Esophagus squamous epithelium (tissue), 5 donors: ENCODE measurements around the gene PTPRT. TPM values are rescaled to one million over a fixed set of nuclear protein-coding genes. Genes with fewer than 3 reads are reported as not detected.

Experiments used
- DNase-seq: peaks from one replicate; lab custom pipeline; 2025; lab: John Stamatoyannopoulos, UW
- H3K27ac ChIP-seq, 4 donors: fragments of 200-600 bp; sonication (generic); one replicate each; pipeline ENCODE4 v1.5.1; 2016 to 2019; ENCODE audit warnings: mild to moderate bottlenecking in 1 of 4
- H3K27me3 ChIP-seq, 4 donors: fragments of 200-600 bp; sonication (generic); 1 replicate in 3 of 4; 2 replicates in 1 of 4; pipeline versions ENCODE4 v1.5.1 to v1.6.0; 2017 to 2021; ENCODE audit warnings: antibody characterized with exemption in 1 of 4
- H3K36me3 ChIP-seq, 3 donors: fragments of 200-600 bp; sonication (generic); one replicate each; pipeline ENCODE4 v1.5.1; 2016 to 2019
- H3K4me1 ChIP-seq, 3 donors: fragments of 200-600 bp; sonication (generic); one replicate each; pipeline ENCODE4 v1.5.1; 2017 to 2019
- H3K4me3 ChIP-seq, 4 donors: fragments of 200-600 bp; sonication (generic); 1 replicate in 3 of 4; 2 replicates in 1 of 4; pipeline ENCODE4 v1.5.1; 2016 to 2019; ENCODE audit warnings: mild to moderate bottlenecking in 2 of 4, moderate library complexity in 1 of 4
- H3K9me3 ChIP-seq, 3 donors: fragments of 200-600 bp; sonication (generic); one replicate each; pipeline ENCODE4 v1.5.1; 2016 to 2019
- CTCF ChIP-seq, 6 experiments: fragments of 450-650 bp in 4 of 6; fragments of 200-600 bp in 2 of 6; sonication (generic) in 2 of 6; IDR thresholded peaks; one replicate each; pipeline ENCODE4 v1.5.1; 2016 to 2019; ENCODE audit warnings: antibody characterized with exemption in 6 of 6, mild to moderate bottlenecking in 4 of 6, moderate library complexity in 4 of 6
- POLR2A ChIP-seq, 4 donors: fragments of 450-650 bp; IDR thresholded peaks; one replicate each; pipeline ENCODE4 v1.6.1; 2017; ENCODE audit warnings: antibody characterized with exemption in 4 of 4, mild to moderate bottlenecking in 4 of 4, moderate library complexity in 3 of 4
- WGBS, 2 donors: methylation state at CpG; one replicate each; pipeline ENCODE4 v1.1.5; 2018; 5-methylcytosine and 5-hydroxymethylcytosine counted together
- intact Hi-C: fragments of 100-400 bp; cut with DNase I; formaldehyde crosslinking; loops from one replicate; pipeline ENCODE4 v1.15.0; 2022
- total RNA-seq, 4 donors: library from RNA; depleted of rRNA; stranded (reverse); fragments of >200 nt; gene quantifications; one replicate each; pipeline ENCODE4 v1.1.0, GENCODE V29; 2016
- donor health status: DM: yes; HTN: yes; CAD: no.

The PTPRT gene
- total RNA-seq, 4 donors from 2014 or later: under 0.01 to 0.06 TPM; not detected in 2

DNA sequence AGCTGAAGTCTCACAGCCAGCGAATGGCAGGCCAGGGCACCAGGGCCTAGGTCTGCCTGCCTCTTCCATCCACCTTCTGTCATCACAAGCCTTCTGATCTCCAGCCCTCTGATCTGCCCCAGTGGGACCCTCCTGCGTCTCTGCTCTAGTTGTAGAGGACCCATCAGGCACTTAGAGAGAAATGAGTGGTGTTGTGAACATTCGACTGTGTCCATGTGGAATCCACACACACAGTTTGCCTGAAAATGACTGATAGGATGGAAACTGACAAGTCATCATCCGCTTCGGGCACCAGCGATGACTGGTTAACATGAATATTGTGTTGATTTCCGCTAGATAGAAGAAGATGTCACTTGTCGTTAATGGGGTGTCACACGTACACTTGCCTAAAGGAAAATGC, 221.0 kb downstream of the PTPRT start:
- Histone ChIP-seq H3K9me3 (no peaks in the 10 kb centered on the region), H3K27ac (no peak overlapping the region), H3K4me3 (no peak overlapping the region), H3K36me3 (no peaks in the 10 kb centered on the region), H3K27me3 (peaks cover 0 to 2% (median 0%) of the 10 kb centered on the region in 4 donors), H3K4me1 (no peaks in the 10 kb centered on the region)
- no peak for TF ChIP-seq POLR2A (IDR thresholded peaks at IDR 0.05)
- TF ChIP-seq CTCF (IDR thresholded peaks at IDR 0.05): no peak
- 85% methylated on average over 8 of the region's 9 CpGs for WGBS, 2 donors
- no peak for DNase-seq
- intact Hi-C loops: no loop called here

DNA sequence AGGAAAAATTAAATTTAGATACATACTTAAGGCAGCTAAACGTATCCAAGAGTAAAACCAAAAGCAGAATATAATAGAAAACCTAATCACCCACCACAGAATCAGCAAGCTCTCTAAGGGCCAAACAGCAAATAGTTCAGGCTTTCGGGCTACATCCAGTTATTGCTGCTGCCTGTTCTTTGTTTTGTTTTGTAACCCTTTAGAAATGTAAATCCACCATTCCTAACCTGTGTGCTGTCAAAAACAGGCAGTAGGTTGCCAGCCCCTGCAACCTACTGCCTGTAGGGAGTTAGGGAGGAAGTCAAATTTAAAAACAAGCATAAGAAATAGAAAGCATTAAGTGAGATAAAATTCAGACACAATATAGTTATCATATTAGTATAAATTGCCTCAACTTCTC, 225.9 kb downstream of the PTPRT start:
- TF ChIP-seq POLR2A (IDR thresholded peaks at IDR 0.05) (no peak), CTCF (IDR thresholded peaks at IDR 0.05) (no peak)
- H3K4me1 ChIP-seq: no peaks in the 10 kb centered on the region
- no peaks in the 10 kb centered on the region for H3K36me3 ChIP-seq
- no peaks in the 10 kb centered on the region for H3K27me3 ChIP-seq
- DNase-seq: no peak
- H3K27ac ChIP-seq: no peak overlapping the region
- intact Hi-C loops: no loop called here
- 18 to 27% methylated on average over 2 of the region's 2 CpGs for WGBS, 2 donors
- no peak overlapping the region for H3K4me3 ChIP-seq
- no peaks in the 10 kb centered on the region for H3K9me3 ChIP-seq

- Histone ChIP-seq H3K27me3 (no peaks in the 10 kb centered on the region), H3K4me1 (no peaks in the 10 kb centered on the region), H3K9me3 (no peaks in the 10 kb centered on the region), H3K27ac (no peak overlapping the region), H3K36me3 (no peaks in the 10 kb centered on the region), H3K4me3 (no peak overlapping the region)
- intact Hi-C loops: no loop called here
- no peak for DNase-seq
- no peak for TF ChIP-seq CTCF (IDR thresholded peaks at IDR 0.05)
- TF ChIP-seq POLR2A (IDR thresholded peaks at IDR 0.05): no peak
- WGBS, 2 donors: 69 to 71% methylated on average over 6 of the region's 6 CpGs
Observed at GRCh38 chr20:42961771-42962170, 227.9 kb downstream of the PTPRT start.

DNA sequence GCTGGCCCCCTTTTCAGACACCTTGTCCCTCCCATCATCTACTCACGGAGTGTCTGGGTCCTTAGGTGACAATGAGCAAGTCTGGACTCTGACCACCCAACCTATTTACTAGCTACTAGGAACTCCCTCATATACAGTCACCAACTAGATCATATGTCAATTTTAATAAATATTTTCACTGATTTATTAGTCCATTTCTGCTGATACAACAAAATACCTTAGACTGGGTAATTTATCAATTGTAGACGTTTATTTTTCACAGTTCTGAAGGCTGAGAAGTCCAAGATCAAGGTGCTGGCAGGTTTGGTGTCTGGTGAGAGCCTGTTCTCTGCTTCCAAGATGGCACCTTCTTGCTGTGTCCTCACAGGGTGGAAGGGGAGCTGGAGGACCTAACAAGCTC, 229.7 kb downstream of the PTPRT start:
- no peaks in the 10 kb centered on the region for H3K4me1 ChIP-seq
- no peaks in the 10 kb centered on the region for H3K36me3 ChIP-seq
- TF ChIP-seq POLR2A (IDR thresholded peaks at IDR 0.05) (no peak), CTCF (IDR thresholded peaks at IDR 0.05) (no peak)
- H3K4me3 ChIP-seq: no peak overlapping the region
- no peak overlapping the region for H3K27ac ChIP-seq
- 27 to 65% methylated on average over 2 of the region's 2 CpGs for WGBS, 2 donors
- no peaks in the 10 kb centered on the region for H3K27me3 ChIP-seq
- no peak for DNase-seq
- intact Hi-C loops: no loop called here
- H3K9me3 ChIP-seq: no peaks in the 10 kb centered on the region

DNA sequence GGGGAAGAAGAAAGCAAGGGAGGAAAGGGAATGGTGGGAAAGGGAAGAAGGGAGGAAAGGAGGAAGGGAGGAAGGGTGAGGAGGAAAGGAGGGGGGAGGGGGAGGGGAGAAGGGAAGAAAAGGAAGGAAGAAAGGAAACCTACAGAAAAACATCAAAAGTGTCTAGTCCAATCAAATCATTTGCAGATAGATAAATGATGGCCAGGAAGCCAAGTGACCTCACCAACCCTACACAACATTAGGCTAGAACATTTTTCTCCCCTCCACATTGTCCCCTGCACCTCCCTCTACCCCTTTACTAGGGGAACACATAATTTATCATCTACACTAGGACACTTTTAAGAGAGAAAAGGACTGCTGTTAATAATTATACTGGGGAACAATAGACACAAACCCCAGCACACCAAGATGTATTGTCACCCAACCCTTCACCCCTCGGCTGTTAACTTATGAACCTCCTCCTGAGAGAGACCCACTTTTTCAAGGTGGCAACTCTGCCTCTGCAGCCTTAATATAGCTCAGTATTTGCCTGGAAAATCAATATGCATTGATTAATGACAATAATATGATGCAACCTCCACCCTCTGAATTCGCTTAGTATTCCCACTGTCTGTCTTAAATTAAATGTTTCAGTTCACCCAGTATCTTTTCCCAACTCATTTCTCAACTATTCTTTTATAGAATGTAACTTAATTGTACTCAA, 231.2 kb downstream of the PTPRT start:
- WGBS, 2 donors: 60 to 67% methylated on average over 2 of the region's 2 CpGs
- intact Hi-C loops: no loop called here
- Histone ChIP-seq H3K27ac (no peak overlapping the region), H3K27me3 (no peaks in the 10 kb centered on the region), H3K9me3 (no peaks in the 10 kb centered on the region), H3K4me3 (no peak overlapping the region), H3K4me1 (no peaks in the 10 kb centered on the region), H3K36me3 (no peaks in the 10 kb centered on the region)
- TF ChIP-seq POLR2A (IDR thresholded peaks at IDR 0.05): no peak
- DNase-seq: no peak
